ENCODE data around the gene CDADC1. TPM values are rescaled to one million over a fixed set of nuclear protein-coding genes. Genes with fewer than 3 reads are reported as not detected.

CDADC1 gene
- total RNA-seq, 1 donor from 2014 or later = 11.4 TPM

- intact Hi-C loops (cut with micrococcal nuclease) = no loop called here
- TF ChIP-seq CTCF (IDR thresholded peaks at IDR 0.05; ENCODE audit: borderline replicate concordance) = no peak
Measured at GRCh38 chr13:49251326-49251725, 3.6 kb downstream of the CDADC1 start.

GRCh38 chr13:49253310-49253709 lies 5.6 kb downstream of the CDADC1 start:
- intact Hi-C loops (cut with micrococcal nuclease) = no loop called here
- H3K27me3 ChIP-seq (ENCODE audit: low read depth) = no peaks in the 10 kb centered on the region
- H3K4me1 ChIP-seq = peaks cover 15% of the 10 kb centered on the region
- no peak overlapping the region for H3K4me3 ChIP-seq
- H3K27ac ChIP-seq (replicated peaks) = no peak overlapping the region
- TF ChIP-seq CTCF (IDR thresholded peaks at IDR 0.05; ENCODE audit: borderline replicate concordance) = no peak
- no peak for DNase-seq
- no peaks in the 10 kb centered on the region for H3K9me3 ChIP-seq (replicated peaks)
- peaks cover 32% of the 10 kb centered on the region for H3K36me3 ChIP-seq

More at GRCh38 chr13:49251326-49251725, 3.6 kb downstream of the CDADC1 start:
- DNase-seq = no peak
- H3K27me3 ChIP-seq (ENCODE audit: low read depth) = no peaks in the 10 kb centered on the region
- H3K4me3 ChIP-seq = no peak overlapping the region
- peaks cover 30% of the 10 kb centered on the region for H3K4me1 ChIP-seq
- H3K9me3 ChIP-seq (replicated peaks) = no peaks in the 10 kb centered on the region
- H3K36me3 ChIP-seq = peaks cover 19% of the 10 kb centered on the region
- H3K27ac ChIP-seq (replicated peaks) = no peak overlapping the region

GRCh38 chr13:49254007-49254406 lies 6.3 kb downstream of the CDADC1 start:
- TF ChIP-seq CTCF (IDR thresholded peaks at IDR 0.05; ENCODE audit: borderline replicate concordance) = no peak
- intact Hi-C loops (cut with micrococcal nuclease) = no loop called here
- Histone ChIP-seq H3K4me1 (peaks cover 8% of the 10 kb centered on the region), H3K36me3 (peaks cover 39% of the 10 kb centered on the region), H3K27ac (replicated peaks) (no peak overlapping the region), H3K4me3 (no peak overlapping the region), H3K27me3 (ENCODE audit: low read depth) (no peaks in the 10 kb centered on the region), H3K9me3 (replicated peaks) (no peaks in the 10 kb centered on the region)
- no peak for DNase-seq

GRCh38 chr13:49256841-49257240 lies 9.1 kb downstream of the CDADC1 start:
- intact Hi-C loops (cut with micrococcal nuclease) = no loop called here
- Histone ChIP-seq H3K9me3 (replicated peaks) (no peaks in the 10 kb centered on the region), H3K27ac (replicated peaks) (no peak overlapping the region), H3K36me3 (peaks cover 67% of the 10 kb centered on the region), H3K27me3 (ENCODE audit: low read depth) (no peaks in the 10 kb centered on the region), H3K4me3 (no peak overlapping the region), H3K4me1 (no peaks in the 10 kb centered on the region)
- no peak for DNase-seq
- no peak for TF ChIP-seq CTCF (IDR thresholded peaks at IDR 0.05; ENCODE audit: borderline replicate concordance)

GRCh38 chr13:49258089-49258796 lies 10.5 kb downstream of the CDADC1 start:
- peak overlapping the region; percentile 13 for H3K27ac ChIP-seq (replicated peaks)
- H3K4me3 ChIP-seq = peak overlapping the region; percentile 42
- no peaks in the 10 kb centered on the region for H3K4me1 ChIP-seq
- no peaks in the 10 kb centered on the region for H3K27me3 ChIP-seq (ENCODE audit: low read depth)
- H3K9me3 ChIP-seq (replicated peaks) = no peaks in the 10 kb centered on the region
- H3K36me3 ChIP-seq = peaks cover 80% of the 10 kb centered on the region
- intact Hi-C loops (cut with micrococcal nuclease) = no loop called here
- TF ChIP-seq CTCF (IDR thresholded peaks at IDR 0.05; ENCODE audit: borderline replicate concordance) = no peak
- DNase-seq = no peak
